NCI-H146 treated with DMSO at 0.1 percent for 48 hours (cell line): ENCODE measurements around the gene LIAS.
A peak's percentile ranks its signal among the peaks of the same experiment; 100 is the strongest.
"Not testable (repeated sequence)": the region's sequence is repeated elsewhere in the genome, so short reads cannot be mapped to it uniquely, and the experiment has no call there.

ENCODE experiments used
- DNase-seq: peaks from one replicate; lab custom pipeline; 2025; ENCODE audit not compliant: unreplicated experiment; lab: John Stamatoyannopoulos, UW

LIAS gene

DNA sequence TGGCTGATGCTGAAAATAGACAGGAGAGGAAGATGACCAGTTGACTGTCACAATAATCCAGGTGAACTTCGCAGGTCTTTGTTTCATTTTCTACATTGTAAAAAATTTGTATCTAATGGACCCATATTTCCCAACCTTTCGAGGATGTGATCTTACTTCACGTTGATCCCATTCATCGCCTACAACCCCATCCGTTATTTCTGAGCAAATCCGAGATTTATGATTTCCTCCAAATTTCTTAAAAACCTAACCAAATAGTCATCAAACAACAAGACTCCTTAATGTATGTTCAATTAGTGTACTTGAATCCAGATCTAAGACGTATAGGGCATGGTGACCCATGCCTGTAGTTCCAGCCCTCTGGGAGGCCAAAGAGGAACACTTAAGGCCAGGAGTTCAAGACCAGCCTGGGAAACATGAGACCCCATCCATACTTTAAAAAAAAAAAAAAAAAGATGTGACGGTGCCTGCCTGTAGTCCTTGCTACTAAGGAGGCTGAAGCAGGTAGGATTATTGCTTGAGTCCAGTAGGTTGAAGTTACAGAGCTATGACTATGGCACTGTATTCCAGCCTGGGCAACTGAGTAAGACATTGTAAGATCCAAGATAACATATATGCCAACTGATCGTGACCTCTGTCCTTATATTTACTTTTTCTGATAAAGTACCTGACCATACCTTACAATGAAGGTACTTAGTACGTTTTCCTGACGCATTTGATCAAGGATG, 5.8 kb upstream of the LIAS start:
- no peak for DNase-seq

DNA sequence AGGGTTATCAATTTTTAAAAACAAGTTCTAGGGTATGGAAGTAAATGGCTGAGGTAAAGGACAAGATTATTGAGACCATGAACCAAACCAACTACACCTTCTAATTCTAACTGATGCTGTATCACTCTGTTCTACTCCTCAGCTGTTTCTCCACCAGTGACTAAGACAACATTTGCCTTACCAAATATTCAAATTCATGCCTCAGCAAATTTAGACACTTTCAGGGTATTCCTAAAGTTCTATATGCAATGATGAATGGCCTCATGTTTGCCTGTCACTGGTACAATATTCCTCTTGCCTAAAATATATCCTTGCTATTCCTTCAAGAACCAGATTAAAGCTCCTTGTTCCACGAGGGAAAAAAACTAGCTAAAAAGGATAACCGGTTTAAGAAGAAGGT, 5.1 kb upstream of the LIAS start:
- no peak for DNase-seq

DNA sequence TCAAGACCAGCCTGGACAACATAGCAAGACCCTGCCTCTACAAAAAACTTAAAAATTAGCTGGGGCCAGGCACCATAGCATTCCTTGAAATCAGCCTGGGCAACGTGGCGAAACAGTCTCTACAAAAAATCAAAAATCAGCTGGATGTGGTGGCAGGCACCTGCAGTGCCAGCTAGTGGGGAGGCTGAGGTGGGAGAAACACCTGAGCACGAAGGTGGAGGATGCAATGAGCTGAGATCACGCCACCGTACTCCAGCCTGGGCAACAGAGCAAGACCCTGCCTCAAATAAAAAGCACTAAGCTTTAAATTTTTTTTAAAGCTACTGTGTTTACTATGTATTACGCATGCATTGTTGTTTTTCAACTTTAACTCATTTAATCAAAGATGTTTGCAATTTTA, 3.4 kb upstream of the LIAS start:
- no peak for DNase-seq

DNA sequence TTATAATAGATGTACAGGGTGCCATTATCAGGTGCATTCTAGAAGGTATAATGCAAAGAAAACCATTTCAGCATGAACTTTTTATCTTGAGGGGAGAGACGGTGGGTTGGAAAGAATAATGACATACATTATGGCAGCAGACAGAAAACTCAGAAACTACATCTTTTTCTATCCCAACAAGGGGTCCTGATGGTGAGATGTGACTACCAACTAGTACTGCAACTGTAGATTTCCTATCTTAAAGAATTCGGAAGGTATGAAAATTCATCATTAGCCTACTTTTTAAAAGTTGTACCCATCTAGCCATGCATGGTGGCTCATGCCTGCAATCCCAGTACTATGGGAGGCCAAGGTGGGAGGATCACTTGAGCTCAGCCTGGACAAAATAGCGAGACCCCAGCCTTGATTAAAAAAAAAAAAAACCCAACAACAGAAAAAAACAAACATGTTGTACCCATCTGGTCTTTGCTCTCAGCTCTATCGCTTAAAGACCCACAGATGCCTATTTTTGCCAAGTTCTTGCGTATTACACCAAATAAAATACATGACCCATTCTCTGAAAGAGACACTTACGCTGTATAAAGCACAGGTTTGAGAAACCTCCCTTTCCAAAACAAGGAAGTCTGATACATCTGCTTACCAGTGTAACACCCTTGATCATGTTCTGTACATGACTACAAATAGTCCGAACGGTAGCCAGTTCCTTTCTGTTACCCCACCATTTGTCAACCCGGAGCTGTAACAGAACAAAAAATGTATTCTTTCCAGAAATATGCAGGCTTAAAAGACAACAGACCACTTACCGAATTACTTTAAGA, 1.7 kb upstream of the LIAS start:
- no peak for DNase-seq

DNA sequence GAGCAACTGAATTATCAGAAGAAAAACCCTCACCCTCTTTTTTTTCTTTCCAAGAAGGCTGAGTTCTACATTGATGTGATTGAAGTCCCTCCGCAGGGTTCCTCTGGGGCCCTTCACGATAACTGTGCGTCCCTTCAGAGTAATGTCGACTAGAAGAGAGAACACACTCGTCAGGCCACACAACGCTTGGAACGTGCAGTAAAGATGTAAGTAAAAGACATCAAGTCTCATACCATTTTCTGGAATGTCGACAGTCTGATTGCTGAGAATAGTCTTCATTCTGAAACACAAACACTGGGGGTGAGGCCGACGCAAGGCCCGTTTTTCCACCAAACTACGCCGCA, 723 bp upstream of the LIAS start:
- DNase-seq, result not testable (repeated sequence)

DNA sequence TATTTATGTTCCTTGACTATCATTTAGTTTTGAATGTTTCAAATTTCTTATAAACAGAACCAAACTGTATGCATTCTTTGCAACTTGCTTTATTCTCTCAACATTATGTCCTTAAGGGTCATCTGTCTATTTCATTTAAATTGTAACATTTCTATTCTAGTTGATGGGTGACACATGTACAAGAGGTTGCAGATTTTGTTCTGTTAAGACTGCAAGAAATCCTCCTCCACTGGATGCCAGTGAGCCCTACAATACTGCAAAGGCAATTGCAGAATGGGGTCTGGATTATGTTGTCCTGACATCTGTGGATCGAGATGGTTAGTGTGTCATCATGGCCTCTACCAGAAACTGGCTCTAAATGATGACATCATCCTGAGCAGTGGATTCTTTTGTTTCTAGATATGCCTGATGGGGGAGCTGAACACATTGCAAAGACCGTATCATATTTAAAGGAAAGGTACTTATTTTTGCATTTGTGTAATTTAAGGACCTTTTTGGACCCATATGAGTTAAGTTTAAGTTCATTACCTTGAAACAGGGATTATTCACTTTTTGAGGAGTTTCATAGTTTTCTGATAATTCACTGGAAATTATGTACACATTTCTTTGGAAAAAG, 6.1 kb downstream of the LIAS start:
- no peak for DNase-seq

DNA sequence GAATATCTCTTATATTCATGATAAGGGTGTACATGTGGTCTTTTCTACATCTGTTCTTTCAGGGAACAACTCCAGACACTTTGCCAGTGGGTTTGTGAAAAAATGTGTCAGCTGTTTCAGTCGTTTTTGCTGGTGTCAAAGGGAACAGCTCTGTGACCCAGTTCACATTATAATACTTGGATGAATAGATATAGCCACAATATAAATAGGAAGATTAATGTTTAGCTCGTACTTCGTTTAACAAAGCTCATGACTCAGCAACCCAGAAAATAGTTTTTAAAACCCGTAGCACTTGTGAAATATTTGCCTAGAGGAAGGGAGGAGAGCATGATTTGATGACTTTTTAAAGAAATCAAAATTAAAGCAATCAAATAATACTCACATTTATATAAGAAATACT, 7.9 kb downstream of the LIAS start:
- DNase-seq, result no peak

DNA sequence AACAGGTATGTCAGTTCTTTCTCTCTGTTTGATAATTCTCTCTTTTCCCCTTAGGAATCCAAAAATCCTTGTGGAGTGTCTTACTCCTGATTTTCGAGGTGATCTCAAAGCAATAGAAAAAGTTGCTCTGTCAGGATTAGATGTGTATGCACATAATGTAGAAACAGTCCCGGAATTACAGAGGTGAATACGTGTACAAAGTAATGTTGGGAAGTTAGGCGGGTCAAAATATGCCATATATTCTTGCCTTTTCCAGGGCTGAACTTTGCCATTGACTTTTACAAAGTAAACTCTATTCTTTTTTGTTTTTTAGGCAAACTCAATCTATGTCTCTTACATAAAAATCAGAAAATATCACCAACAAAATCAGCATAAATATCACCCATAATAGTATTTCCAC, 8.6 kb downstream of the LIAS start:
- no peak for DNase-seq

DNA sequence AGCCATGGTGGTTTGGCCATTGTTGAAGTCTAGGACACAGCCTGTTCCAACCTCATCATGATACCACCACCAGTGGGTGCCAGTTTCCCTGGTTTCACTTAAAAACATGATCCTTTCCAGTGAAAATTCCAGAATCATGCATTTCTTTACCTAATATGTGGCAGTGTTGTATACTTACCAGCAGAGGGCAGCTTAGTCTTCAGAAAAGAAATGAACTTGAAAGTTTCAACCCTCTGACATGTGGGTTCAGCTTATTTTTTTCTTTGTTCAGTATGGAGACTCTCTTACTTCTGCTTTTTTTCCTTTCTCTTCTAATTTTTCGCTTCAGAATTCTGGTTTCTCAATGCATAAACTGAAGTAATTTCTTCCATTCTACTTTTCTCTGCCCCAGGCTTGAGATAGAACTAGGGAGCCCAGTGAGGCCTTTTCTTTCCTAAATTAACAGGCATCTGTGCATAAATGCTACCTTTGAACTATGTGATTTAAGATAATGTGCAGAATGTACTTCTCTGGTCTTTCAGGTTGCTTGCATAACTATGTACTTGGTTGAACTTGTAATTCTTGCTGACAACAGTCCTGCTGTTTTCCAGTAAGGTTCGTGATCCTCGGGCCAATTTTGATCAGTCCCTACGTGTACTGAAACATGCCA, 10.7 kb downstream of the LIAS start:
- peak; percentile 61 for DNase-seq

DNA sequence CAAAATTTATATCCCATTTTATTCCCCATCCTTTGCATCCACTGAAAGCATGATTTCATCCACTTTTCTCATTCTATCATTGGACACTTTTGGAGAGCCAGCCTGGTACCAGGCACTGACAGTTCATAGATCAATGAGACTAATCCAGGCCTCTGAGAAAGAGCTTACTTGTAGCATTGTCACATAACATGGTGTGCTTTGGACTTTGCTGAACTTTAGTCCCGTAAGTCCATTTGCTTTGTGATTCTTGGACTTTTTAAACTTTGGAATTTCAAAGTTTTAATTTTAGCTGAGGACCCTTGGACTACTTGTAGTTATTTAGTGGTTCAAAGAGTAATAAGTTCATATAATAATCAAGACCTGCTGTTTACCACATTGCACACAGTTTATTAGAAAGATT, 11.5 kb downstream of the LIAS start:
- DNase-seq, result no peak

DNA sequence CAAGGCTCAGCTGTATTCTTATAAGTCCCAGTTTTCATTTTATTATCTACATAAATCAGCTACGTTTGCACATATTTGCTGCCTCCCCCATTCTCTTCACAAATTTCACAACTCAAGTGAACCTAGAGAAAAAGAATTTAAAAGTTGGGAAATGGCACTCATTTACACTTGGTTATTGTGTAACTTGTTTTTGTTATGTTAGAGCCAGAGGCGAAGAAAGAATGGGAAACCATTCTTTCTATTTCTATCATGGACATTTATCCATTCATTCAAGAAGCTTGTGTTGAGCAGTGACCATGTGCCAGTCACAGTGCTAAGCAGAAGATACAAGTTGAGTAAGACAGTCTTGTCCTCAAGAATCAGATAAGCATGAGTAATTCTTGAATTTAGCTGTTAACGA, 13.5 kb downstream of the LIAS start:
- no peak for DNase-seq

DNA sequence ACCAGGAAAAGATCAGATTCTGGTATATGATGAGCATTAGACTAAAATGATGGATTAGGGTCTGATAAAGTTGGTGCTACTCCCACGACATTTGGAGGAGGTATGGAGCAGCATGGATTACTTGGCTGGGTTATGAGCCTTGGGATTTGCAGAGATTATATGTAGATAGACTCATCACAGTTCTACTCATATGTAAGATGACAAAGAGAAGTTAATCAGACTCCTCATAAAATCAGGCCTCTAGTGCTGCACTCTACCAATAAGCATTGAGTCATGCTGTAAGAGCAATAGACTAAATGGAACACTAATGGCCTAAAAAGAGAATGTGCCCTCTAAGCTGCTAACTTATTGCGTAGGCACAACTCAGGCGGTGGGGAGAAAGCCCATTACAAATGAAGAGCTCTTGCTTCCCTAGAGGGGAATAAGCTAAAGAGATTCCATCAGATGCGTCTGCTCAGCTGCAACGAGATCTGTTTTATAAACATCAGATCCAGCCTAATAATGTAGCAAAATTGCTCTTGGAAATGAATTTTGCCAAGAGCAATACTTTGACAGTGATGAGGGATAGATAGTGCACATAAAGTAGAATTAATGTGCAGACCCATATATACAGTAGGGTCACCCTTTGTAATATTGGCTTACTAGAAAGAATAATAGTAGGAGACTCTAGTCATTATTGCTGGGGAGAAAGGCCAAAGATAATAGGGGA, 17.5 kb downstream of the LIAS start:
- DNase-seq, result no peak

DNA sequence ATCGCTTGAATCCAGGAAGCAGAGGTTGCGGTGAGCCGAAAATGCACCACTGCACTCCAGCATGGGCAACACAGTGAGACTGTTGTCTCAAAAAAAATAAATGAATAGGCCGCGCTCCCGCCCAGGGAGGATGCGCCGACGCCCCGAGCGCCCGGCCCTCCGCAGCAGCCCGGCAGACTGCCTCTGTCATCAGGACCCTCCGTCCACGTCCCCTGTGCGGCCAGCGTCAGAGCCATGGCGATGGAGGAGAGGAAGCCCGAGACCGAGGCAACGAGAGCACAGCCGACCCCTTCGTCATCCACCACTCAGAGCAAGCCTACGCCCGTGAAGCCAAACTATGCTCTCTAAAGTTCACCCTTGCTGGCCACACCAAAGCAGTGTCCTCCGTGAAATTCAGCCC, 21.4 kb downstream of the LIAS start:
- no peak for DNase-seq

DNA sequence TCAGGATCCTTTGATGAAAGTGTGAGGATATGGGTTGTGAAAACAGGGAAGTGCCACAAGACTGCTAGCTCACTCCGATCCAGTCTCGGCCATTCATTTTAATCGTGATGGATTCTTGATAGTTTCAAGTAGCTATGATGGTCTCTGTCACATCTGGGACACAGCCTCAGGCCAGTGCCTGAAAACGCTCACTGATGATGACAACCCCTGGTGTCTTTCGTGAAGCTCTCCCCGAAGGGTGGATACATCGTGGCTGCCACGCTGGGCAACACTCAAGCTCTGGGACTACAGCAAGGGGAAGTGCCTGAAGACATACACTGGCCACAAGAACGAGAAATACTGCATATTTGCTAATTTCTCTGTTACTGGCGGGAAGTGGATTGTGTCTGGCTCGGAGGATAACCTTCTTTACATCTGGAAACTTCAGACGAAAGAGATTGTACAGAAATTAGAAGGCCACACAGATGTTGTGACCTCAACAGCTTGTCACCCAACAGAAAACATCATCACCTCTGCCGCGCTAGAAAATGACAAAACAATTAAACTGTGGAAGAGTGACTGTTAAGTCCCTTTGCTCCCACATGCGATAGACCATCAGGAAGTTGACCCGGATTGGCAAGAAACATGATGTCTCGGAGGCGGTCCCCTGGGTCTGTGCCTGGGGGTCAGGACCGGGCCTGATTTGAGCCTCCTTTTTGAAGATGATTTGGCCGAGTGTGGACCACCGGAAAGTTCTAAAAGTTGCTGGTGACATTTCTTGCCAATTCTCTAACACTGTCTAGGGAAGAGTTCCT, 22.2 kb downstream of the LIAS start:
- DNase-seq, result no peak

DNA sequence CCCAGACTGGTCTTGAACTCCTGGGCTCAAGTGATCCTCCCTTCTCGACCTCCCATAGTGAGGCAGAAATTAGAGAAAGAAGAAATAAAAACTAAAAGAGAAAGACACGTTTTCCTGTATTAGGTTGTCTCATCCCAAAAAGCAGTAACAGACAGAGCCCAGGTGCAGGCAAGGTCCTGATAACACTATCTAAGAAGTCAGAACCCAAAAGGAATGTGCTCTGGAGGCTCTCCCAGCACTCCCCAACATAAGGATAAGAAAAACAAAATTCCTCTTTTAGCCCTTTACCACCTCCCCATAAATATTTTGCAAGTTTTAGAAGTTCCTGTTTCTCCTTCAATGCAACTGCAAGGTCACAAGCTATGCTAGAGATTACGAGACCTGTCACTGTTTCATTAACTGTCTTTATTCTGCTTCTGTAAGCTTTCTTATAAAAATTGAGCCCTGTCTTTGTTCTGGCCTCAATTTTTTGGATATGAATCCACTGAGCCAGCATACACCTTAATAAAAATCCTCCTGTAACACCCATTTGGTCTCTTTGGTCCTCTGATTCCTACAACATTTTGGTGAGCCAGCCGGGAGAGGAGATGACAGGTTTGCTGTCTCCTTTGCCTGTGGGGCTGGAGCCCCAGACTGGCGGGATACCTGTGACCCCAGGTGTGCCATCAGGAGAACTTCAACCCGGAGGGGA, 25.9 kb downstream of the LIAS start:
- no peak for DNase-seq

DNA sequence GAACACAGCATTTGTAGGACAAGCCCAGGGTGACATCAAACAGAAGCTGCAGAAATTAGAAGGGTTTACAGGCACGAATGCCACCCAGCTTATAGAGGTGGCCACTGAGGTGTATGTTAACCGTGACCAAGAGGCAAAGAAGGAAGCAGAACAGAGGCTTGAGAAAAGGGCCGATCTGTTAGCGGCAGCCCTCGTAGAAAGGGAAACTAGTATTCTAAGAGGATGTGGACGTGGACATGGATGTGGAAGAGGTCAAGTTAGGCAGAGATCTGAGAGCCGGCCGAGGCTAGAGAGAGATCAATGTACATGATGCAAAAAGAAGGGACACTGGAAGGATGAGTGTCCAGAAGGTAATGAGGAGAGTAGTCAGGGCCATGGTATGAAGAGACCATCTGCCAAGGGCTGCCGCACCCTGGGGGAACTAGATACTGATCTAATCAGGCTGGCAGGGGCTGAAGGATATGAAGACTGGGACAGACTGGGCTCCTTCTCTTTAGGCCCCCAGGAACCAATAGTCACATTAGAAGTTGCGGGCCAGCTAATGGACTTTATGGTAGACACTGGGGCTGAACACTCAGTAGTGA, 27.5 kb downstream of the LIAS start:
- no peak for DNase-seq

DNA sequence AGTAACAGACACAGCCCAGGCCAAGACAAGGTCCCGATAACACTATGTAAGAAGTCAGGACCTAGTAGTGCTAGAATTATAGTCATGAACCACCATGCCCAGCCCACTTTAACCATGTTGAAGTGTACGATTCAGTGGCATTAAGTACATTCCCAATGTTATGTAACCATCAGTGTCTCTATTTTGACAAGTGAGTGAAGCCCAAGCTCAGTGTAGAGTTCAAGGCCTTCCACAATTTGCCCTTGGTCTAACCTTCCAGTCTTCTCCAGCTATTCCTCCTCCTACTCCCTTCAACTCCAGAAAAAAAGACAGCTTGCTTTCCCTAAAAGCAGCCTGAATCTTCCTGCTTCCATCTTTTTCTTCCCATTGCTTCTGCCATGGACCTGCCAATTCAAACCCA, 31.5 kb downstream of the LIAS start:
- no peak for DNase-seq

DNA sequence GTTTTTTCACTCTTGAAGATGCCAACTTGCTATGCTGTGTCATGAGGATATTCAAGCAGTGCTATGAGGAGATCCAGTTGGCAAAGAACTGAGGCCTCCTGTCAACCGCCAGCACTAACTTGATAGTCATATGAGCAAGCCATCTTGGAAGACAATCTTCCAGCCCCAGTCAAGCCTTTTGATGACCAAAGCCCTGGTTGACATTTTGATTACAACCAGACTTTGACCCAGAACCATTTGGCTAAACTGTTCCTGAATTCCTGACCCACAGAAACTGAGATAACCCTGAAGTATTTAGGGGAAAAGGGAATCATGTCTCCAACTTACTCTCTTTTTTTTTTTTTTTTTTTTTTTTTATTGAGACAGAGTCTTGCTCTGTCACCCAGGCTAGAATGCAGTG, 35.5 kb downstream of the LIAS start:
- no peak for DNase-seq

DNA sequence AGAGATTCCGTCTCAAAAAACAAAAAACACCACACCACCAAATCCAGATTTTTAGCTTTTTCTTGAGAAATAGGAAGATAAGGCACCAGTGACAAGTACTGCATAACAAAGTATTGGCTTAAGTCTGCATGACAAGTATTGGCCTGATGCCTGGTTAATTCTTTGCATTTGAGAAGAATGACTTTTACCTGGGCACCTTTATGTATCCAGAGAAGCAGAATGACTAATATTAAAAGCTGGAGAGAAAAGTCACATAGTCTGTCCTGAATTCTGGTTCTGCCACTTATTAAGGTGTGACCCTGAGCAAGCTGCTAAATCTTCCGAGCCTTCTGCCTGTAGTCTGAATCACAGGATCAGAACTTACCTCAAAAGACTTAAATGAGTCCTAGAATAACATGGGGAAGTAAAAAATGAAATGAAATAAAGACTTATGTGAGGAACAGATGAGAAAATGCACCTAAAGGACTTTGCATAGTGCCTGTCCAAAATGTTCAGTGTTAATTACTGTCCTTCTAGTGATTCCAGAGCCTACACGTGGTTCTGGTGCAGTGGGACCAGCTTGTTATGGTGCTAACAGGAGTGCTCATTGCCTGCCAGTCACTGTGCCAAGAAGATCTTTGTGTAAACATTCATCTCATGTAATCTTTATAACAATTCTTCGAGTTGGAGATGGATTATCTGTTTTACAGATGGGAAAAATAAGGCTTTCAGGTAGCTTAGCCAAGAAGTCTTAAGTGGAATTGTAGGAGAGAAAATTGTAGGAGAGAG, 36.8 kb downstream of the LIAS start:
- DNase-seq, result no peak
